KMS-11 (cell line): ENCODE data around the gene CEP120.

Experiments used
- H2AFZ ChIP-seq: fragments of 200-600 bp; sonication (generic); 2 replicates; pipeline ENCODE4 v1.6.1; 2016; ENCODE audit warnings: antibody characterized with exemption, mixed run types, low read depth
- H3K27ac ChIP-seq: fragments of 200-600 bp; sonication (generic); 2 replicates; pipeline ENCODE4 v1.6.1; 2016; ENCODE audit warnings: mild to moderate bottlenecking, mixed run types
- H3K27me3 ChIP-seq: fragments of 200-600 bp; sonication (generic); 2 replicates; pipeline ENCODE4 v1.6.1; 2017; ENCODE audit warnings: mild to moderate bottlenecking, low read depth, mixed run types, moderate library complexity; ENCODE audit not compliant: insufficient read depth
- H3K36me3 ChIP-seq: fragments of 200-600 bp; sonication (generic); 2 replicates; pipeline ENCODE4 v1.6.1; 2017; ENCODE audit warnings: mild to moderate bottlenecking, mixed run types; ENCODE audit not compliant: insufficient read depth
- H3K4me1 ChIP-seq: fragments of 200-600 bp; sonication (generic); 2 replicates; pipeline ENCODE4 v1.6.1; 2016; ENCODE audit warnings: mild to moderate bottlenecking, low read depth, mixed run types; ENCODE audit not compliant: poor library complexity, severe bottlenecking
- H3K4me2 ChIP-seq: fragments of 200-600 bp; sonication (generic); 2 replicates; pipeline ENCODE4 v1.7.0; 2016; ENCODE audit warnings: mild to moderate bottlenecking, mixed run types
- H3K4me3 ChIP-seq: fragments of 200-600 bp; sonication (generic); IDR thresholded peaks from 2 replicates; pipeline ENCODE4 v1.6.1; 2017; ENCODE audit warnings: low read depth, low read length, mixed read lengths; ENCODE audit not compliant: insufficient read depth
- H3K79me2 ChIP-seq: fragments of 200-600 bp; sonication (generic); 2 replicates; pipeline ENCODE4 v1.6.1; 2016; ENCODE audit warnings: low read depth, mixed run types; ENCODE audit not compliant: insufficient read depth
- H3K9ac ChIP-seq: fragments of 200-600 bp; sonication (generic); 2 replicates; pipeline ENCODE4 v1.6.1; 2016; ENCODE audit warnings: mild to moderate bottlenecking, mixed run types
- H4K20me1 ChIP-seq: fragments of 200-600 bp; sonication (generic); 2 replicates; pipeline ENCODE4 v1.6.1; 2016; ENCODE audit warnings: mild to moderate bottlenecking, mixed run types; ENCODE audit not compliant: insufficient read depth
- TF ChIP-seq, protein P1 (sequence below): fragments of 200-600 bp; sonication (generic); conservative IDR thresholded peaks from 2 replicates; pipeline ENCODE4 v1.6.1; 2017; ENCODE audit warnings: low read depth, mild to moderate bottlenecking, antibody characterized with exemption, low read length, moderate library complexity, mixed read lengths

CEP120 gene

DNA sequence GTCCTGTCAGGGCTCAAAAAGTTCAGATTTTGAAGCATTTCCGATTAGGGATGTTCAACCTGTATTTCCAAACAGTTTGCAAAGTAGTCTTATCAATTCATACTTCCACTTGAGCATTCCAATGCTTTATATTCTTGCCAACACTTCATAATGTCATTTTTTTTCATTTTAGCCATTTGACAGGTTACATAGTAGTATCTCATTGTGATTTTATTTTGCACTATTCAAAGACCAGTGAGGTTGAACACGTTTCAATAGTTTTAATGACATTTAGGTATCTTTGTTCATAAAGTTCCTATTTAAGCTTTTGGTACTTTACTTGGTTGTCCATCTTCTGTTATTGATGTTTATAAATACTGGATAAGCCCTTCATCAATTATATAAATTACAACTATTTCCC, 71.4 kb downstream of the CEP120 start:
- Histone ChIP-seq H3K27me3 (no peaks in the 10 kb centered on the region), H3K4me1 (no peaks in the 10 kb centered on the region), H4K20me1 (no peaks in the 10 kb centered on the region), H3K79me2 (no peaks in the 10 kb centered on the region), H2AFZ (no peak overlapping the region), H3K4me3 (no peak overlapping the region), H3K9ac (no peak overlapping the region), H3K27ac (no peak overlapping the region), H3K36me3 (no peaks in the 10 kb centered on the region), H3K4me2 (no peak overlapping the region)
- TF ChIP-seq, protein P1, sequence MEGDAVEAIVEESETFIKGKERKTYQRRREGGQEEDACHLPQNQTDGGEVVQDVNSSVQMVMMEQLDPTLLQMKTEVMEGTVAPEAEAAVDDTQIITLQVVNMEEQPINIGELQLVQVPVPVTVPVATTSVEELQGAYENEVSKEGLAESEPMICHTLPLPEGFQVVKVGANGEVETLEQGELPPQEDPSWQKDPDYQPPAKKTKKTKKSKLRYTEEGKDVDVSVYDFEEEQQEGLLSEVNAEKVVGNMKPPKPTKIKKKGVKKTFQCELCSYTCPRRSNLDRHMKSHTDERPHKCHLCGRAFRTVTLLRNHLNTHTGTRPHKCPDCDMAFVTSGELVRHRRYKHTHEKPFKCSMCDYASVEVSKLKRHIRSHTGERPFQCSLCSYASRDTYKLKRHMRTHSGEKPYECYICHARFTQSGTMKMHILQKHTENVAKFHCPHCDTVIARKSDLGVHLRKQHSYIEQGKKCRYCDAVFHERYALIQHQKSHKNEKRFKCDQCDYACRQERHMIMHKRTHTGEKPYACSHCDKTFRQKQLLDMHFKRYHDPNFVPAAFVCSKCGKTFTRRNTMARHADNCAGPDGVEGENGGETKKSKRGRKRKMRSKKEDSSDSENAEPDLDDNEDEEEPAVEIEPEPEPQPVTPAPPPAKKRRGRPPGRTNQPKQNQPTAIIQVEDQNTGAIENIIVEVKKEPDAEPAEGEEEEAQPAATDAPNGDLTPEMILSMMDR = no peak

DNA sequence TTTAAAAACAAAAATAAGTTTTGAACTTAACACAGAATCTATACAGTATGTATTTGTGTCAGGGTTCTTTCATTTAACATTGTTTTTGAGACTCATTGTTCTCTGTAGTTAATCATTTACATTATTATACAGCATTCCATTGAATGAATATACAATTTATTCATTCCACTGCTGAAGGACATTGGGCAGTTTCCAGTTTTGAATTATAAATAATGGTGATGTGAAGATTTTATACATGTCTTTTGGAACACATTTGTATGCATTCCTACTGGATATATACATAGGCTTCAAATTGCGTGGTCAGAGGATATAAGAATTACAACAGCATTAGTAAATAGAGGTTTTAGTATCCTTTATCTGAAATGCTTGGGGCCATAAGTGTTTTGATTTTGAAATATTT, 72.0 kb downstream of the CEP120 start:
- Histone ChIP-seq H2AFZ (no peak overlapping the region), H3K9ac (no peak overlapping the region), H3K79me2 (no peaks in the 10 kb centered on the region), H3K27ac (no peak overlapping the region), H3K4me3 (no peak overlapping the region), H4K20me1 (no peaks in the 10 kb centered on the region), H3K4me1 (no peaks in the 10 kb centered on the region), H3K36me3 (no peaks in the 10 kb centered on the region), H3K27me3 (no peaks in the 10 kb centered on the region), H3K4me2 (no peak overlapping the region)
- TF ChIP-seq, protein P1 = no peak

DNA sequence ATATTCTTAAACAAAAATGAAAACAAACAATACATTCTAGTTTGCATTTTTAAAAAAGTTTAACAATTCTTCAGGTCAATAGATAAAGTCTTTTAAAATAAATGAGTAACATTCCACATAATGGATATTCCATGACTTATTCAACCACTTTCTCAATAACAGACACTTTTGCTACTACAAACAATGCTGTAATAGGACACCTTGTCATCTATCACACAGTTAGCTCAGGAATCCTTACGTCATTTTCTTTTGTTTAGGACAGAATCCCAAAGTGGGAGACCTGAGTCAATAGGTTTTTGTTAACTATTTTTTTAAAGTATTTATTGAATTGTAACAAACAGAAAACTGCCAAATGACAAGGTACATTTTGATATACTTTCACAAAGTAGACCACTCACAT, 72.5 kb downstream of the CEP120 start:
- Histone ChIP-seq H4K20me1 (no peaks in the 10 kb centered on the region), H3K4me2 (no peak overlapping the region), H3K9ac (no peak overlapping the region), H2AFZ (no peak overlapping the region), H3K4me1 (no peaks in the 10 kb centered on the region), H3K79me2 (no peaks in the 10 kb centered on the region), H3K4me3 (no peak overlapping the region), H3K27me3 (no peaks in the 10 kb centered on the region), H3K36me3 (no peaks in the 10 kb centered on the region), H3K27ac (no peak overlapping the region)
- TF ChIP-seq, protein P1 = no peak

DNA sequence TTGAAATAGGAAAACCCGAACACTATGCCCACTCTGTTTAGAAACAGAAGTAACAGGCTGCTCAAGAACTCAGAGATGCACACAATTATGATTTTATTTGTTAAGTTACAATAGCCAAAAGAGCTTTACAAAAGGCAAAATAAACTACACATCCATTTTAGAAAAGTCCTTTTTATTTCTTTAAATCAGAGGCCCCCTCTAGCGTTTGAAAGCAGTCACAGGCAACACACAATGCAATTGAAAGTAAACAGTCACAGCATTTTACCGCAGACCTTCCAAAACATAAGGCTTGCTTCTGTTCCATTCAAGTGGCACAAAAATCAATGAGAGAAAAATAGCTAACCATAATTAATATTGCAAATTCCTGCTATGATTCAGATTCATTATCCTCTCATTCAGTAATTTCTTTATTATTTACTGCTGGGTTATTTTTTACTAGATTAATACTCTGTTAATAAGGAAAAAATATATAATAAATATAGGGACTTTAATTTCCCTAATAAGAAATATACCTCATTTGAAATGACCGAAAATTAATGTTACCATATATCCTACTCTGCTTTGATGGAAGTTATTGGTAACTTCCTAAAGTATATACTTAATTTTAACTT, 78.3 kb downstream of the CEP120 start:
- Histone ChIP-seq H3K27me3 (no peaks in the 10 kb centered on the region), H3K4me2 (no peak overlapping the region), H2AFZ (no peak overlapping the region), H3K27ac (no peak overlapping the region), H4K20me1 (no peaks in the 10 kb centered on the region), H3K36me3 (no peaks in the 10 kb centered on the region), H3K4me1 (no peaks in the 10 kb centered on the region), H3K79me2 (no peaks in the 10 kb centered on the region), H3K9ac (no peak overlapping the region), H3K4me3 (no peak overlapping the region)
- TF ChIP-seq, protein P1 = peak; percentile 74
